ENCODE measurements around the gene DUOX1. TPM values are rescaled to one million over a fixed set of nuclear protein-coding genes. Genes with fewer than 3 reads are reported as not detected.

DUOX1 gene
- polyA plus RNA-seq, 1 donor (not counting 4 experiments of a cell fraction or from before 2014, with no cell fraction given), result 16.3 TPM

DNA sequence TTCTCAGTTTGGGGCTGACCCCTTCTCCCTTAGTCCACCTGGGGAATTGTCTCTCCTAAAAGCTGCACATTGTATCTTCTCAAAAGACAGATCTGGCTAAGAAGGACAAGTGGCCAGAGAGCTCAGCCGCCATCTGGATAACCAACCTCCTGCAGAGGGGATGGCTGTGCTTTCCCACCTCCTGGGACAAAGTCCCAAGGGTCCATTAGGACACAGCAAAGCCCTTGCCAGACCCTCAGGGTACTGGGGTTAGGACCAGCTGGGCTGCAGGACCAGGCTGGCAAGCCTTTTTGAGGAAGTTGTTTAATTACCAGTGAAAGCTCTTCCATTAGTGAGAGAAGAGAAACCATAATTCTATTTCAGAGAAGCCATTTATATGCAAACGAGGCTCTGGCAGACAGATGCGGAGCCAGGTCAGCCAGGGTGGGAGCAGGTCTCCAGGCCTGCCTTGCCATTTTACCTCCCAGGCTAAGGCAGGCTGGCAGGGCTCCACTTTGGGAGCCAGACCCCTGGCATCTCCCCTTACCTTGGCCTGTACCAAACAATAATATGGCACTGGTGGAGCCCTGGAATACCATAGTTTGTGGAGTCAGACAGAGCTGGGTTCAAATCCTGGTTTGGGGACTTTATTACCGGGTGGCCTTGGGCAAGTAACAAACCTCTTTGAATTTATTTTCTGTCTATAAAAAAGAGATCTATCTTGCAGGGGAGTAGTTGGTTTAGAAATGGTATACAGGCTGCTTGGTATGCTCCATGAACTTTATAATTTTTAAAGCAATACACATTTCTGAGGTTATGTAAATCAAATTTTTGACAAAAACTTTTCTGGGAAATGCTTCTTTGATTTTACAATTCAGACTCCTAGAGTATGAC is 40.0 kb downstream of the DUOX1 start:
- Histone ChIP-seq H3K4me1 (ENCODE audit: control insufficient read depth, extremely low read depth, insufficient read depth, low read length) (peaks cover 6% of the 10 kb centered on the region), H3K36me3 (ENCODE audit: control insufficient read depth in 2 of 2, extremely low read depth in 1 of 2, insufficient read depth in 2 of 2, low read length in 2 of 2) (peaks cover 0 to 1% of the 10 kb centered on the region in 2 experiments), H3K79me2 (ENCODE audit: control insufficient read depth, insufficient read depth, low read length) (no peaks in the 10 kb centered on the region), H4K20me1 (ENCODE audit: control insufficient read depth, extremely low read depth, insufficient read depth, low read length) (no peaks in the 10 kb centered on the region), H3K4me3 (ENCODE audit: control insufficient read depth in 2 of 3, extremely low read depth in 1 of 3, insufficient read depth in 2 of 3, low read depth in 1 of 3, low read length in 3 of 3) (no peak overlapping the region), H3K9me3 (ENCODE audit: control insufficient read depth, low read depth, low read length) (no peaks in the 10 kb centered on the region), H3K9me1 (ENCODE audit: control insufficient read depth, extremely low read depth, insufficient read depth, low read length) (no peaks in the 10 kb centered on the region), H3K27ac (ENCODE audit: control insufficient read depth, insufficient read depth, low read length) (no peak overlapping the region), H3K4me2 (ENCODE audit: control insufficient read depth, extremely low read depth, insufficient read depth, low read depth, low read length) (no peak overlapping the region), H3K27me3 (ENCODE audit: control insufficient read depth, extremely low read depth, insufficient read depth, low read length) (no peaks in the 10 kb centered on the region), H3K9ac (ENCODE audit: control insufficient read depth, extremely low read depth, insufficient read depth, low read length) (no peak overlapping the region), H2AFZ (ENCODE audit: control insufficient read depth, low read length) (no peak overlapping the region)
- dilution Hi-C loops (cut with MboI; ENCODE audit: extremely low pct_ligation_motif_present, low sequenced_read_pairs), result no loop called here
- TF ChIP-seq EZH2 (IDR thresholded peaks at IDR 0.05; ENCODE audit: low read length) (no peak), CTCF (optimal IDR thresholded peaks at IDR 0.05 in 1 of 3, IDR thresholded peaks at IDR 0.05 in 1 of 3, conservative IDR thresholded peaks at IDR 0.05 in 1 of 3; ENCODE audit: extremely low read depth in 1 of 3, insufficient read depth in 2 of 3, low read length in 3 of 3) (no peak)
- no peak for DNase-seq (ENCODE audit: low read depth, low spot score)
- FAIRE-seq, result no peak

DNA sequence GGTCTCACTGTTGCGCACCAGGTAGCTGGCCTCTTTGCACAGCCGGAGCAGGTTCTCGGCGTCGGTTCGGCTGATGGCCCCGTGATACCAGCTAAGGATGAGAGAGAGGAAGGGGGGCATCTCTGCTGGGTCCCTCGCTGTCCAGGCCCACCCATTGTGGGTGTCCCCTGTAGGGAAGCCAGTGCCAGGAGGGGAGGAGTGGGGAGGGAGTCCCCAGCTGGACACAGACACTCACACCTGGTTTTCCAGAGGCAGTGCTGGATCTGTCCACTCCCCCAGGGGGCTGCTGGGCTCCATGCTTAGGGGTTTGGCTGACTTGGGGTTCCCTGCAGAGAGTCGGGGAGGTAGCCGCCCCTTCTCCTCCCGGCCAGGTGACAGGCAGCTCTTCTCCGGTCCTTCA is 42.1 kb downstream of the DUOX1 start:
- Histone ChIP-seq H3K27me3 (ENCODE audit: control insufficient read depth, extremely low read depth, insufficient read depth, low read length) (no peaks in the 10 kb centered on the region), H3K4me1 (ENCODE audit: control insufficient read depth, extremely low read depth, insufficient read depth, low read length) (peaks cover 3% of the 10 kb centered on the region), H3K9me3 (ENCODE audit: control insufficient read depth, low read depth, low read length) (no peaks in the 10 kb centered on the region), H3K4me3 (ENCODE audit: control insufficient read depth in 2 of 3, extremely low read depth in 1 of 3, insufficient read depth in 2 of 3, low read depth in 1 of 3, low read length in 3 of 3) (no peak overlapping the region), H3K79me2 (ENCODE audit: control insufficient read depth, insufficient read depth, low read length) (no peaks in the 10 kb centered on the region), H2AFZ (ENCODE audit: control insufficient read depth, low read length) (no peak overlapping the region), H3K9me1 (ENCODE audit: control insufficient read depth, extremely low read depth, insufficient read depth, low read length) (no peaks in the 10 kb centered on the region), H3K36me3 (ENCODE audit: control insufficient read depth in 2 of 2, extremely low read depth in 1 of 2, insufficient read depth in 2 of 2, low read length in 2 of 2) (no peaks in the 10 kb centered on the region), H4K20me1 (ENCODE audit: control insufficient read depth, extremely low read depth, insufficient read depth, low read length) (no peaks in the 10 kb centered on the region), H3K27ac (ENCODE audit: control insufficient read depth, insufficient read depth, low read length) (no peak overlapping the region), H3K4me2 (ENCODE audit: control insufficient read depth, extremely low read depth, insufficient read depth, low read depth, low read length) (no peak overlapping the region), H3K9ac (ENCODE audit: control insufficient read depth, extremely low read depth, insufficient read depth, low read length) (no peak overlapping the region)
- no peak for TF ChIP-seq CTCF (optimal IDR thresholded peaks at IDR 0.05 in 1 of 3, IDR thresholded peaks at IDR 0.05 in 1 of 3, conservative IDR thresholded peaks at IDR 0.05 in 1 of 3; ENCODE audit: extremely low read depth in 1 of 3, insufficient read depth in 2 of 3, low read length in 3 of 3)
- no peak for TF ChIP-seq EZH2 (IDR thresholded peaks at IDR 0.05; ENCODE audit: low read length)
- DNase-seq (ENCODE audit: low read depth, low spot score) (no peak), FAIRE-seq (no peak)
- dilution Hi-C loops (cut with MboI; ENCODE audit: extremely low pct_ligation_motif_present, low sequenced_read_pairs), result no loop called here

All from keratinocyte (primary cell).